ENCODE results near the gene CPNE5.

DNA sequence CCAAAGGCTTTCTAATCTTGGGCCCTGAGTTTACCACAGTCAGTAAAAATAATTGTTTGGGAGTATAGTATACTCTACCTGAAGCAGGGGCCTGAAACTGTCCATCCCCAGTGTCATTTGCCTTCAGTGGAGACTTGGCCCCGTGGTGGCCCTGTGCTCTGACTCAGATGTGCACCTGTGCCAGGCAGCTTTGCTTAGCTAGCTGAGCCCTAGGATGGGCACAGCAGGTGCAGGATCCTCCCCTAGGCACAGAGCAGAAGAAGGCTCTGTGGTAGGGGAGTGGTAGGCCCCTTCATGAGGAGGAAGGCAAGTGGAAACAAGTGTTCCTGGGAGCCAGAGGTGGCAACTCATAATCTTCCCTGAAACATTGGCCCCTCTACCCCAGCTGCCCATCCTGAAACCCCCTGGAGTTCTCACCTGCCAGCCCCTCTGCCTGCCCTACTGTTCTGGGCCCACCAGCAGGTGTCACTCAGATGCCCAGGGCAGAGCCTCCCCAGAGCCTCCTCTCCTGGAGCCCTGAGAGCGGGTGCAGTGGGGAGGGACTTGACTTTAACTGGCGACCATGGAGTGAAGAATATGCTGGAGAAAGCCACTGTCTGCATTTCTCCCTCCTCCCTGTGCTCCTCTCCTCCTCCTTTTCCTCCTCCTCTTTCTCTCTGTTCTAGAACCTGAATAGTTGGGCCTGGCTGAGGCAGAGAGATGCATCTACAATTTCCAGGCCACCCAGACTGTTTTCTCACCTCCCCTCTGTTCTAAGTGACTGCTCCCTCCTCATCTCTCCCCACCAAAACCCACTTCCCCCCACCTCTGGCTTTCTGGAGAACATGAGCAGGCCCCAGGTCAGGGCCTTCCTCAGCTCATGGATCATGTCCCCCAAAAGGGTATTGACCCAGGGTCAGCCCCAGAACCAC lies 2.9 kb downstream of the CPNE5 start:
- no peak for TF ChIP-seq CTCF (IDR thresholded peaks at IDR 0.05)
- no peak for TF ChIP-seq POLR2A (IDR thresholded peaks at IDR 0.05)
